ENCODE results near the gene KCNIP2.
A peak's percentile ranks its signal among the peaks of the same experiment; 100 is the strongest.

KCNIP2 gene

GRCh38 chr10:101840741-101841453, 2.7 kb downstream of the KCNIP2 start:
- peak; percentile 98 for TF ChIP-seq CTCF (IDR thresholded peaks at IDR 0.05; ENCODE audit: low read depth, low read length)
- DNase-seq (ENCODE audit: low read depth in 2 of 2): peak; percentile 84 to 88
- peak overlapping the region; percentile 28 to 43 for H3K4me3 ChIP-seq (replicated peaks in 1 of 2; ENCODE audit: low read depth in 2 of 2, low read length in 2 of 2)

- peak; percentile 29 to 54 for DNase-seq (ENCODE audit: low read depth in 2 of 2)
- no peak for TF ChIP-seq CTCF (IDR thresholded peaks at IDR 0.05; ENCODE audit: low read depth, low read length)
- H3K4me3 ChIP-seq (replicated peaks in 1 of 2; ENCODE audit: low read depth in 2 of 2, low read length in 2 of 2): peak overlapping the region; percentile 23 to 32
Measured at GRCh38 chr10:101840102-101840684, 3.4 kb downstream of the KCNIP2 start.

- TF ChIP-seq CTCF (IDR thresholded peaks at IDR 0.05; ENCODE audit: low read depth, low read length): no peak
- DNase-seq (ENCODE audit: low read depth in 2 of 2): peak in 1 of 2 donors; percentile 48
- H3K4me3 ChIP-seq (replicated peaks in 1 of 2; ENCODE audit: low read depth in 2 of 2, low read length in 2 of 2): peak overlapping the region; percentile 23 to 32
Measured at GRCh38 chr10:101839416-101840063, 4.1 kb downstream of the KCNIP2 start.

GRCh38 chr10:101839002-101839401, 4.6 kb downstream of the KCNIP2 start:
- no peak overlapping the region for H3K4me3 ChIP-seq (replicated peaks in 1 of 2; ENCODE audit: low read depth in 2 of 2, low read length in 2 of 2)
- no peak for TF ChIP-seq CTCF (IDR thresholded peaks at IDR 0.05; ENCODE audit: low read depth, low read length)
- no peak for DNase-seq (ENCODE audit: low read depth in 2 of 2)

GRCh38 chr10:101838416-101838970, 5.1 kb downstream of the KCNIP2 start:
- no peak for DNase-seq (ENCODE audit: low read depth in 2 of 2)
- no peak overlapping the region for H3K4me3 ChIP-seq (replicated peaks in 1 of 2; ENCODE audit: low read depth in 2 of 2, low read length in 2 of 2)
- no peak for TF ChIP-seq CTCF (IDR thresholded peaks at IDR 0.05; ENCODE audit: low read depth, low read length)

- H3K4me3 ChIP-seq (replicated peaks in 1 of 2; ENCODE audit: low read depth in 2 of 2, low read length in 2 of 2): no peak overlapping the region
- DNase-seq (ENCODE audit: low read depth in 2 of 2): no peak
- no peak for TF ChIP-seq CTCF (IDR thresholded peaks at IDR 0.05; ENCODE audit: low read depth, low read length)
Measured at GRCh38 chr10:101837748-101838147, 5.9 kb downstream of the KCNIP2 start.
